Naive B cell (primary cell): Measurements from ENCODE around the gene CACNA1A. TPM values are rescaled to one million over a fixed set of nuclear protein-coding genes. Genes with fewer than 3 reads are reported as not detected.

Source experiments
- ATAC-seq, 2 donors: fragments of 150-1000 bp; cut with Tn5 transposase; 2 replicates each; pipeline ENCODE4 v1.10.0; 2021; ENCODE audit warnings: low read depth in 2 of 2, mild to moderate bottlenecking in 2 of 2, moderate library complexity in 2 of 2
- DNase-seq: peaks from one replicate; pipeline ENCODE4 v3.0.0; 2022
- H3K27ac Mint-ChIP-seq, 6 donors: one replicate each; pipeline ENCODE4 v1.8.0; 2020 to 2022; ENCODE audit warnings: mild to moderate bottlenecking in 6 of 6, mixed read lengths in 6 of 6, moderate library complexity in 5 of 6, inconsistent platforms in 2 of 6
- H3K27me3 Mint-ChIP-seq, 3 donors: one replicate each; pipeline ENCODE4 v1.8.0; 2021 to 2022; ENCODE audit warnings: mixed read lengths in 3 of 3, mild to moderate bottlenecking in 1 of 3
- H3K36me3 Mint-ChIP-seq, 2 donors: one replicate each; pipeline ENCODE4 v1.8.0; 2020 to 2022; ENCODE audit warnings: mixed read lengths in 2 of 2, inconsistent platforms in 1 of 2, mild to moderate bottlenecking in 1 of 2
- H3K4me1 Mint-ChIP-seq, 3 donors: one replicate each; pipeline ENCODE4 v1.8.0; 2020 to 2022; ENCODE audit warnings: mixed read lengths in 3 of 3, inconsistent platforms in 1 of 3, mild to moderate bottlenecking in 1 of 3, moderate library complexity in 1 of 3
- H3K4me3 Mint-ChIP-seq, 8 donors: one replicate each; pipeline ENCODE4 v1.8.0; 2020 to 2022; ENCODE audit warnings: mild to moderate bottlenecking in 8 of 8, mixed read lengths in 8 of 8, moderate library complexity in 8 of 8, inconsistent platforms in 2 of 8
- H3K9me3 Mint-ChIP-seq, 7 donors: one replicate each; pipeline ENCODE4 v1.8.0; 2020 to 2022; ENCODE audit warnings: mixed read lengths in 7 of 7, mild to moderate bottlenecking in 5 of 7, inconsistent platforms in 2 of 7, moderate library complexity in 1 of 7
- polyA plus RNA-seq, 6 donors: library from polyadenylated mRNA; unstranded; fragments of 300-500 nt; fragmentation: Illumina TruSeq; gene quantifications; one replicate each; pipeline ENCODE4 v1.2.3, GENCODE V29; 2021; ENCODE audit warnings: low read depth in 6 of 6

CACNA1A gene
- polyA plus RNA-seq, 6 donors from 2014 or later = 0.24 to 2.2 (median 1.3) TPM

DNA sequence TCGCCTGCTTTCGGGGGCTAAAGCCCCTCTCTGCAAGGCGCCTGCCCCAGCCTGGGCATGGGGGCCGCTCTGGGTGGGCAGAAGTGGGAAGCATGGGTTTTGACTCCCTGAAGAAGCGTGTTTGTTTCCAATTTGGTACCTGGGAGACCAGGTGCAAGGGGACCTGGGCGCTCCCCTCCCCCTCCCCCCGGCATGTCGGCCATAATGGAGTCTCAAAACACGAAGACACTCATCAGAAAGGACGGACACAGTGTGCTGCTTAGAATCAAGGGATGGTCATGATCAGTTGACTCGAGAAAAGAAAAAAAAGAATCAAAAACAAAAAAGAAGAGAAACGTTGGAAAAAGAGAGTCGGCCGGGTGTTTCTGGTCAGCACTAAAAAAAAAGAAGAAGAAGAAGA lies 279.3 kb downstream of the CACNA1A start:
- Mint-ChIP-seq H3K9me3 (peaks cover 0 to 1% (median 0%) of the 10 kb centered on the region in 7 donors), H3K4me1 (peaks cover 10 to 21% (median 12%) of the 10 kb centered on the region in 3 donors), H3K27me3 (peaks cover 10 to 48% (median 32%) of the 10 kb centered on the region in 3 donors), H3K27ac (no peak overlapping the region), H3K4me3 (no peak overlapping the region), H3K36me3 (no peaks in the 10 kb centered on the region)
- no peak for DNase-seq
- ATAC-seq = no peak

DNA sequence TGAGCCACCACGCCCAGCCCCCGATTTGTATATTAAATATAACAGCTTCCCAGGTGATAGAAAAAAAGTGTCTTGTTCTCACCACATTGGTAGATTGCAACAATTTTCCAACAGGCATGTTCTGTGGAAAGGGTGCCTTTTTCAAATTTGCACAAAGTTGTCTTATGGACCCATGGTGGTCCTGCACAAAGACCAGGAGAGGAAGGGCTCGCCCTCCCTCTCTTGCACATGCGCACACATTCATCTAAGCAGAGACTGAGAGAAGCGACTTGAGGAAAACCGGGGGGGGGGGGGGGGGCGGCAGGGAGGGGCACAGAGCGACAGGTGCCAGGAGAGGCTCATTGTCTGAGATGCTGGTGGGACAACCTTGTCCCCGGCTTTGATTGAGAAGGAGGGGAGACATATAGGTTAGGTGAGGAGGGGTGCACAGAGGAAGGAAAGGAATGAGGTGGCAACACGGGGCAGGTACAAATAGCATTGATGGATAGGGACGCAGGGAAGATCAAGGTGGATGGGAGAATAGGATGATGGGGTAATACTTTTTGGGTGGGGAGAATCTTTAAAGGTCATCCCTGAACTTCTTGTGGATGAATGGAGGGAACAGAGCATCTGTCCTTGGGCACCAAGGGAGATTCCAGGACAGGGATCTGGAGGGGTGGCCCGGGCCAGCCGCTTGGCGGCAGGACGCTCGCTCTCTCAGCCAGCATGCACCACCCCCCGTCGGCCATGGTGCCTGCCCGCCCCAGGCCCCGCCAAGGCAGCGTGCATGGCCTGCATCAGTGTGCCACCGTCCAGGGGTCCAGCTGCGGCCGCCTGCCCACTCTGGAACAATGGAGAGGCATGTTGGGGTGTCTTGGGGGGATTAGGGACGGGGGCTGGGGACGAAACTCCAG lies 280.1 kb downstream of the CACNA1A start:
- Mint-ChIP-seq H3K4me1 (peaks cover 9 to 22% (median 10%) of the 10 kb centered on the region in 3 donors), H3K9me3 (peaks cover 0 to 1% (median 0%) of the 10 kb centered on the region in 7 donors), H3K27me3 (peaks cover 10 to 48% (median 32%) of the 10 kb centered on the region in 3 donors), H3K4me3 (no peak overlapping the region), H3K27ac (peak overlapping the region in 1 of 6 donors; percentile 75), H3K36me3 (no peaks in the 10 kb centered on the region)
- no peak for DNase-seq
- ATAC-seq = no peak

DNA sequence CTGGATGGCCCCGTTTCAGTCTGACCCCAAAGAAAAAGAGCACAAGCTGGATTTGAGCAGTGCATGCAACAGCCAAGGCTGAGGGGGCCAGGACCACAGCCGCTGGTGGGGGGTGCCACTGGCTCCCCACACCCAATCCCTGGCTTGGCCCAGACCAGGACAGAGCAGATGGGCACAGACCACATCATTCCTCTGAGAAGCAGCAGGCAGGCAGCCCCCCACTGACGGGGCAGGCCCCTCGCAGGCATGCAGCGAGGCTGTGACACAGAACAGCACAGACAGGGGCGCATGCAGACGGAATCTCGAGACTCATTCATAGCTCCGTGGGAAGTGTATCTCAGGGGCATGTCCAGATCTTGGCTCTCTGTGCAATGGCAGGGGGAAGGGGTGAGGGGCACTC lies 281.2 kb downstream of the CACNA1A start:
- H3K27me3 Mint-ChIP-seq = peaks cover 10 to 42% (median 27%) of the 10 kb centered on the region in 3 donors
- H3K4me1 Mint-ChIP-seq = peaks cover 16 to 23% (median 17%) of the 10 kb centered on the region in 3 donors
- H3K36me3 Mint-ChIP-seq = no peaks in the 10 kb centered on the region
- ATAC-seq = no peak
- H3K9me3 Mint-ChIP-seq = peaks cover 0 to 3% (median 0%) of the 10 kb centered on the region in 7 donors
- no peak overlapping the region for H3K4me3 Mint-ChIP-seq
- DNase-seq = no peak
- no peak overlapping the region for H3K27ac Mint-ChIP-seq

DNA sequence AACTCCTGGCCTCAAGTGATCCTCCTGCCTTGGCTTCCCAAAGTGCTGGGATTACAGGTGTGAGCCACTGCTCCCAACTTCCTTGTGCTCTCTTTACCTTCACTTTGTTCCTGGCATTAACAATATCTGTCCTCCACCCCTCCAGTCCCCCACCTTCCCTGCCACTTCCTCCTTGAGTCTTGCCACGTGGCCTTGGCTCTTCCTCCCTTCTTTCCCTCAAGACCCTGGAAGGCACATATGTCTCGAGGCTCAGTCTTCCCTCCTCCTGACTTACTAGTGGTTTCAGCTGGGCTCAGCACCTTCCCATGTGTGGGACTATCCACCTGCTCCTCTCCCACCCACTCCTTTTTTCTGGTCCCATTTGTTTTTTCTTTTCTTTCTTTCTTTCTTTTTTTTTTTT lies 285.4 kb downstream of the CACNA1A start:
- peak overlapping the region in 2 of 8 donors; percentile 34 to 50 for H3K4me3 Mint-ChIP-seq
- H3K27ac Mint-ChIP-seq = peak overlapping the region in 2 of 6 donors; percentile 66 to 84
- ATAC-seq (no peak), DNase-seq (no peak)
- peaks cover 0 to 3% (median 0%) of the 10 kb centered on the region in 7 donors for H3K9me3 Mint-ChIP-seq
- H3K36me3 Mint-ChIP-seq = no peaks in the 10 kb centered on the region
- peaks cover 0 to 9% (median 4%) of the 10 kb centered on the region in 3 donors for H3K27me3 Mint-ChIP-seq
- H3K4me1 Mint-ChIP-seq = peaks cover 11 to 24% (median 16%) of the 10 kb centered on the region in 3 donors

DNA sequence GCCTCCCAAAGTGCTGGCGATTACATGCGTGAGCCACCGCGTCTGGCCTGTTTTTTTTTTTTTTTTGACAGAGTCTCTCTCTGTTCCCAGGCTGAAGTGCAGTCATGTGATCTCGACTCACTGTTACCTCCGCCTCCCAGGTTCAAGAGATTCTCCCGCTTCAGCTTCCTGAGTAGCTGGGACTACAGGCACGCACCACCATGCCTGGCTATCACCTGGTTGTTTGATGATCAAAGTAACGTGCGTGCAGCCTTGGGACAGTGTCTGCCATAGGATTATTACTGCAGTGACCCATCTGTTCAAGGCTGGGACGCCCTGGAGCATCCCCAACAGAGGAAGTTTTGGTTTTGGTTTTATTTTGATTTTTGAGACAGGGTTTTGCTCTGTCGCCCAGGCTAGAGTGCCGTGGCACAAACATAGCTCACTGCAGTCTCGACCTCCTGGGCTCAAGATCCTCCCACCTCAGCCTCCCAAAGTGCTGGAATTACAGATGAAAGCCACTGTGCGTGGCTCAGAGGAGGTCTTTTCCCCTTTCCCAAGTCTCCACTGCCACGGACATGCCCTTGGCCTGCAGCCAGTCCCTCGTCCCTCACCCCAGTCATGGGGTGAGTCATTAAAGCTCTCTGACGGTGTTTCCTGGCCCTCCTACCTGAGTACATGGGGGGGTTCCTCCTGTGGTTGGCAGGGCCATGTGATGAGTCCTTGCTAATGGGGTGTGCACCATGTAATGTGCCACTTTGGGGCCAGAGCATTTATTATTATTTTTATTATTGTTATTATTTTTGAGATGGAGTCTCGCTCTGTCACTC lies 290.5 kb downstream of the CACNA1A start:
- no peak for DNase-seq
- H3K4me3 Mint-ChIP-seq = peak overlapping the region in 6 of 8 donors; percentile 15 to 68 (median 46)
- peak; percentile 50 to 61 for ATAC-seq

DNA sequence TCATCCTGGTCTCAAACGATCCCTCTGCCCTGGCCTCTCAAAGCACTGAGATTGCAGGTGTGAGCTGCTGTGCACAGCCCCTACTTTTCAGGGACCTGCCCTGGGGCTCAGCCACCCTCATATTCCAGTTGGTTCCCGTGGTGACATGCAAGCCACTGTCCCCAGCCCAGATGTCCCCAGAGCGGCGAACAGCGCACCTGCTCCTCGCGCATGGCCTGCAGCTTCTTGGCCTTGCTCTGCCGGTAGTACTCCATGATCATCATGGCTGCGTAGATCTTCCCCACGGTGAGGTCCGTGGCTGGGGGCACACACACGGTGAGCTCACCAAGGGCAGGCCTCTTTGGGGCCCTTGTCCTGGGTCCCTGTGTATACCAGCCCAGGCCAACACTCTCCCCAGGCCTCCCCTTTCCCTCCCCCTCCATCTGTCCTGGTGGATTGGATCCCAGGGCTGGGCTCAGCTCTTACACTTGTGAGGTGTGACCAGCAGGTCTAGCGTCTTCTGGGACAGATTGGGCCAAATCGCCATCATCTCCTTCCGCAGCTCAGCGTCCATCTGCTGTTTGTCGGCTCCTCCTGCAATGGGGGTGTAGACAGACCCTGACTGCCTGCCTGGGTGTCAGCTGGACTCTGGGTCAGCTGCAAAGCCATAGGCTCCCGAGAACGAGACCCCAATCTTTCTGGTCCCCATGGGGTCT lies 292.1 kb downstream of the CACNA1A start:
- no peak for ATAC-seq
- H3K9me3 Mint-ChIP-seq = no peaks in the 10 kb centered on the region
- H3K4me3 Mint-ChIP-seq = no peak overlapping the region
- H3K4me1 Mint-ChIP-seq = peaks cover 45 to 59% (median 52%) of the 10 kb centered on the region in 3 donors
- no peaks in the 10 kb centered on the region for H3K27me3 Mint-ChIP-seq
- no peaks in the 10 kb centered on the region for H3K36me3 Mint-ChIP-seq
- DNase-seq = no peak
- no peak overlapping the region for H3K27ac Mint-ChIP-seq

More for the DNA sequence above, 290.5 kb downstream of the CACNA1A start:
- H3K27ac Mint-ChIP-seq = peak overlapping the region in 2 of 6 donors; percentile 76 to 93
- peaks cover 0 to under 1% (median 0%) of the 10 kb centered on the region in 7 donors for H3K9me3 Mint-ChIP-seq
- peaks cover 36 to 53% (median 43%) of the 10 kb centered on the region in 3 donors for H3K4me1 Mint-ChIP-seq
- H3K36me3 Mint-ChIP-seq = no peaks in the 10 kb centered on the region
- no peaks in the 10 kb centered on the region for H3K27me3 Mint-ChIP-seq

DNA sequence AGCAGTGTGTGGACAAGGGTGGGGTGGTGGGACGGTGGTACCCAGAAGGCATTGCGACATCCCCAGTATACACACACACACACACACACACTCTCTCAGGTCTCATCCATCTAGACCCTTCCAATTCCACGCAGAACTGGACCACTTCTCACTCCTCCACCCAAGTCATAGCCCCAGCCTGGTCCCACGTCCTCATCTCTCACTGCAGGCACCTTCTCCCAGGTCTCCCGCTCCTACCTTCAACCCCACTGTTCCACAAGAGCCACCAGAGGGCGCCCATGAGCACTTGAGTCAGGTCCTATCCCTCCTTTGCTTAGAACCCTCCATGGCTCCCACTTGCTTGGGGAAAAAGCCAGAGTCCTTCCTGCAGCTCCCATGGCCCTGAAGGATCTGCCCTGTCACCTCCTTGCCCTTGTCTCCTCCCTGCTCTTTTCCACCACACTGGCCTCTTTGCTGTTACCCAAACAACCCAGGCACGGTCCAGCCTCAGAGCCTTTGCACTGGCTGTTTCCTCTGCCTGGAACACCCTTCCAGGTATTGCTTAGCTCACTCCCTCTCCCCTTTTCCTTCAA lies 293.4 kb downstream of the CACNA1A start:
- Mint-ChIP-seq H3K4me3 (peak overlapping the region; percentile 23 to 85 (median 70)), H3K27me3 (no peaks in the 10 kb centered on the region), H3K27ac (peak overlapping the region in 5 of 6 donors; percentile 0 to 84 (median 8)), H3K4me1 (peaks cover 48 to 64% (median 58%) of the 10 kb centered on the region in 3 donors), H3K9me3 (no peaks in the 10 kb centered on the region), H3K36me3 (no peaks in the 10 kb centered on the region)
- DNase-seq (peak; percentile 57), ATAC-seq (no peak)

DNA sequence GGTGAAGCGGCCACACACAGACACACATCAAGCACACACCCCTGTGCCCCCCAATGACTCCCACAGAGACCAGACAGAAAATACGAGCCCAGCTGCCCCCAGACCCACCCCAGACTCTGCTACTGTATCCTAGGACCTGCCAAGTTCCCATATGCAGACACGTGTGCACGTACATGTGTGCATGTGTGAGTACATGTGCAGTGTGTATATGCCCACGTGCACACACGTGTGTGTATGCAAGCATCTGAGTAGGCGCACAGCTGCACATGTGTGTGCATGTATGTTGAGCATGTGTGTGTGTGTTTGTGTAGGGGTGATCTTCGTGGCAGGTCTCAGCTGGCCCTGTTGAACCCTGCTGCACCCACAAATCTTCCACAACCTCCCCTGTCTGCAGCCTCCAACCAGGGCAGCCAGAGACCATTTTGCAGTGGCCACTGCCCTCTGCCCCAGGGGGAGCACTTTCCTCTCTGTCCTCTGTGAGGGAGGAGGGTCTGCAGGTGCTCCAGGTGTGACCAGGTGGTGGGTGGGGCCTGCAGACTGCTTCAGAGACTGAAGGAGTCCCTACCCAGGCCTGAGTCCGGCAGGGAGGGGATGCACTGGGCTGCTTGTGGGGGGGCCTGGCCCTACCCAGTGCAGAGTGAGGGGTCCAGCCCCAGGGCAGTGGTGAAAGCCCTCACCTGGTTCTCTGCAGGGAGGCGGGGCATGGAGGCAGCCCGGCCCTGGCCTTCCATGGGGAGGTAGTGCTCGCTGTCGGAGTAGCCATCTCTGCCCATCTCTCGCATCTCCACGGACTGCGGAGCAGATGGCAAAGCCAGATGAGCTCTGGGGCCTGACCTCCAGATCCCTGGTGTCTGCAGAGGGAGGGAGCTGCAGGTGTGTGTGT lies 294.6 kb downstream of the CACNA1A start:
- no peaks in the 10 kb centered on the region for H3K9me3 Mint-ChIP-seq

DNA sequence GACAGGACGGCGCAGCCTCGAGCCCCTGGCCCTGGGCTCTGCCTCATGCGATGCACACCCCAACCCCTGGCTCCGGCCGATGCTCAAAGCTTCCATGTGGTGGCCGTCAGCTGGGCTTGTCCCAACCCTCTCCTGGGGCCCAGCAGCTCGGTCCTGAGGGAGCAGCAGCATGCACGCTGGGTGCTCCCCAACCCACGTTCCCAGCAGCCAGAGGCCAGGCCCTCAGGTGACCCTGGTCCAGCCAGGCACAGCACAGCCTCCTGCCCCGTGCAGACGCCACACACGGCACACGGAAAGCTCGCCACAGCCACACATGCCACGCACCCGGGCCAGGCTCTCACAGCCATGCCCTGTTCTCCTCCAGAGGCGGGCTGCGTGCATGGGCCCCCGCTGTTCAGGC lies 295.3 kb downstream of the CACNA1A start:
- peak overlapping the region in 7 of 8 donors; percentile 63 to 98 (median 82) for H3K4me3 Mint-ChIP-seq
- peaks cover 47 to 63% (median 61%) of the 10 kb centered on the region in 3 donors for H3K4me1 Mint-ChIP-seq

More for the DNA sequence above, 294.6 kb downstream of the CACNA1A start:
- H3K36me3 Mint-ChIP-seq = no peaks in the 10 kb centered on the region
- peaks cover 50 to 60% (median 58%) of the 10 kb centered on the region in 3 donors for H3K4me1 Mint-ChIP-seq
- H3K27me3 Mint-ChIP-seq = no peaks in the 10 kb centered on the region
- peak overlapping the region; percentile 8 to 82 (median 68) for H3K4me3 Mint-ChIP-seq
- DNase-seq (no peak), ATAC-seq (no peak)
- H3K27ac Mint-ChIP-seq = peak overlapping the region in 2 of 6 donors; percentile 39 to 59

DNA sequence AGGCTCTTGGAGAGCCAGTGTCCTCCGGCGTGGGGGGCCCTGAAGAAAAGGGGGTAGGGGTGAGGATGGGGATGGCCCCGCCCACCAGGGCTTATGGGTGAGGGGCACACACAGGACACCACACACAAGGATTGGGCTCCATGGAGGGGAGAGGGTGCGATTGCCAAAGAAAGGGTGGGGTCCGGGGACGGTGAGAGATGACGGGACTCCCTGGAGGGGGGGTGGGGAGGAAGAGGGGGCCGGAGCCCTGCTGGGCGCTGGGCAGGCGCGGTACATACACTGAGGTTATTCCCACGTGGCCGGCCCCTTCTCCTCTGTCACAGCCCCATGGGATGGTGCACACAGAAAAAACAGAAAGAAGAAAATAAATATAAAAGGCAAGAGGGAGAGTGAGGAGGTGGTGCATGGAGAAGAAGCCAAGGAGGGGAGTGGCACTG lies 295.9 kb downstream of the CACNA1A start:
- Mint-ChIP-seq H3K36me3 (no peaks in the 10 kb centered on the region), H3K27me3 (no peaks in the 10 kb centered on the region), H3K4me3 (peak overlapping the region; percentile 51 to 98 (median 82)), H3K9me3 (no peaks in the 10 kb centered on the region), H3K27ac (peak overlapping the region in 5 of 6 donors; percentile 70 to 97 (median 78)), H3K4me1 (peaks cover 42 to 63% (median 56%) of the 10 kb centered on the region in 3 donors)
- no peak for ATAC-seq
- DNase-seq = no peak

More for the DNA sequence above, 295.3 kb downstream of the CACNA1A start:
- peak overlapping the region in 3 of 6 donors; percentile 59 to 97 (median 70) for H3K27ac Mint-ChIP-seq
- DNase-seq = no peak
- ATAC-seq = no peak
- H3K36me3 Mint-ChIP-seq = no peaks in the 10 kb centered on the region
- no peaks in the 10 kb centered on the region for H3K9me3 Mint-ChIP-seq
- no peaks in the 10 kb centered on the region for H3K27me3 Mint-ChIP-seq

DNA sequence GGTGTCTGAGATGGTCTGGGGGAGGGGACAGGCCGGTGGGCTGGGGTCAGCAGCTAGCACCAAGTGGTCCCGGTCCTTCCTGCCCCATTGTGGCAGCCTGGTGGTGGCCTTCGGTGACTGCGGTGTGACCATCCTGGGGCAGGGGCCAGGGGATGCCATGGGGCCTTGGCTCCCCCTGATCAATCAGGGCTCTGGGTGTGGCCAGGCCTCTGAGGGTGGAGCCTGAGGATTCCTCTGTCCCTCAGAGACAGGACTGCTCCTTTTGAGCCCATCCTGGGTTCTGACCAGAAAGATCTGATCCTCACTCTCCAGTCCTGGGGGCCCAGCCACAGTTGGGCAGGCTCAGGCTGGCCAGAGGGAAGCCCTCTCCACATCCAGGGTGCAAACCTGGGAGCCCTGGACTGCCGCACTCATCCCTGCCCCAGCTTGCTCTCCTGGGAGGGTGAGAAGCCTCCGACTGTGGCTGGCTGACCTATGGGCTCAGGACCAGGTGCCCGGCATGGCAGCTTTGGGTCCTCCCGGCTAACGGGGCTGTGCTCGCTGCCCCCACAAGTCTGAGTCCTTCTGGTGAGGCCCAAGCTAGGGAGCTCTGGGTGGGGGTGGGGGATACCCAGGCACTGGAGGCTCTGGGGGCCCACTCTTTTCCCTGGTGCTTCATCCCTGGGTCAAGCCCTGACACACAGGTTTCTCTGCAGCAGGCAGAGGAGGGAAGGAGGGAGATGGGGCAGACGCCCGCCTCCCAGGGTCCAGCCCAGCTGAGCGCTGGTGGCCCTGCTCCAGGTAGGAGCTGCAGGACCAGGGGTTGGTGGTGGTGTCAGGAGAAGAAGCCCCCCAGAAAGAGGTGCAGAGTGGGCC lies 296.6 kb downstream of the CACNA1A start:
- Mint-ChIP-seq H3K9me3 (no peaks in the 10 kb centered on the region), H3K4me1 (peaks cover 42 to 63% (median 56%) of the 10 kb centered on the region in 3 donors), H3K36me3 (no peaks in the 10 kb centered on the region), H3K4me3 (peak overlapping the region; percentile 80 to 98 (median 87)), H3K27me3 (no peaks in the 10 kb centered on the region), H3K27ac (peak overlapping the region in 5 of 6 donors; percentile 67 to 93 (median 90))
- DNase-seq = no peak
- ATAC-seq = no peak
